SW 1271 (cell line): ENCODE data around the gene KCNG2.

Source experiments
- DNase-seq, 2 experiments: peaks; one replicate each; lab custom pipeline; 2025; lab: John Stamatoyannopoulos, UW

KCNG2 gene

DNA sequence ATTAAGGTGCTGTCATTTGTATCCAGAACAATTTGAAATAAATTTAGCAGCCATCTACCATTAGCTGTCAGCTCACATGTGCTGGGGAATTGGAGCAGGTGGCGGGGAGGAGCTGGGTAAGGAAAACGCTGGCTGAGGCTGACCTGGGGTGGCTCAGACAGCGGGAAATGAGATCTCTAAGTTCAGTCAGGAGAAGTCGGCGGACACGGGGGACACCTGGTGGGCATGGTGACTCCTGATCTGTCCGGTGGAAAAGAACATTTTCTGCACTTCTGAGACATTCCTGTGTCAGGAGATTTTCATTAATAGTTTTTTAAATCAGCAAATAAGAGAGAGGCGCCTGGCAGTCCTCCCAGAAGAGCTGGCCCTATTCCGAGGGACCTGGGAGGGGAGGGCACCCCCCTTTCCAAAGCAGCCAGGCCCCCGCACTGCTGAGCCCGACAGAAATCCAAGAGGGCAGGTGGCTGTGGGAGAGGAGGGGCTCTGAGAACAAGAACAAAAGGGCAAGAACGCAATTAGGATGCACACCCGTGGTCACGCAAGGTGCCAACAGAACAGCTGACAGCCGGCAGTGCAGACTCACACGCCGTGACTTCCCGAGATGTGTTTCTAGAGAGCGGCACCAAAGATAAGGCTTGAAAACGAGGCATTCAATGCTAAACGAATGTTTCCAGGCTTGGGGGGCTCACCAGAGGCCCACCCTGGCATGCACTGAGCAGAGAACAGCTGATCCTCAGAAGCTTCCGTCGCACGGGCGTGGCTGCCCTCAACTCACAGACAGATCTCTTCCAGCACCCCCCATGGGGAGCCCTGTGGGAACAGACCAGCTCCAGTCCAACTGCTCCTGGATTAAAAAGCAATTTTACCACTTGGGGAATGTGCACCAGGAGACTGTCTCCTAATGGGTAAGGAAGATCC is 127.3 kb downstream of the KCNG2 start:
- DNase-seq, result no peak

DNA sequence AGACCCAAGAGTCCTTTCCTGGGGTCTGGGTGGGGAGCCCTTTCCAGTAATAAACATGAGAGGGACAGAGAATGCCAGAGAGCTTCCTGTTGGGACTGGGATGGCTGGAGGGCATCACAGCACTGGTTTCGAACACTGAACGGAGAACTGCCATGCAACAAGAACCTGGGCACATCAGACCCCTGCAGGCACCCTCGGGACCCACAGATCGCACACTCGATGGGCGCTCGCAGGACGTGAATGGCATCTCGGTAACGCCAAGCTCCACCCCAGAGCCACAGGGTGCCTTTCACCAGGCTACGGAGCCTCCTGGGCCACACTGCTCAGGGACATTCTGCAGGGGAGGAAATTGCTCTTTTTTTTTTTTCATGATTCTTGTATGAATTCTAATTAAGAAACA is 128.6 kb downstream of the KCNG2 start:
- DNase-seq, result no peak

DNA sequence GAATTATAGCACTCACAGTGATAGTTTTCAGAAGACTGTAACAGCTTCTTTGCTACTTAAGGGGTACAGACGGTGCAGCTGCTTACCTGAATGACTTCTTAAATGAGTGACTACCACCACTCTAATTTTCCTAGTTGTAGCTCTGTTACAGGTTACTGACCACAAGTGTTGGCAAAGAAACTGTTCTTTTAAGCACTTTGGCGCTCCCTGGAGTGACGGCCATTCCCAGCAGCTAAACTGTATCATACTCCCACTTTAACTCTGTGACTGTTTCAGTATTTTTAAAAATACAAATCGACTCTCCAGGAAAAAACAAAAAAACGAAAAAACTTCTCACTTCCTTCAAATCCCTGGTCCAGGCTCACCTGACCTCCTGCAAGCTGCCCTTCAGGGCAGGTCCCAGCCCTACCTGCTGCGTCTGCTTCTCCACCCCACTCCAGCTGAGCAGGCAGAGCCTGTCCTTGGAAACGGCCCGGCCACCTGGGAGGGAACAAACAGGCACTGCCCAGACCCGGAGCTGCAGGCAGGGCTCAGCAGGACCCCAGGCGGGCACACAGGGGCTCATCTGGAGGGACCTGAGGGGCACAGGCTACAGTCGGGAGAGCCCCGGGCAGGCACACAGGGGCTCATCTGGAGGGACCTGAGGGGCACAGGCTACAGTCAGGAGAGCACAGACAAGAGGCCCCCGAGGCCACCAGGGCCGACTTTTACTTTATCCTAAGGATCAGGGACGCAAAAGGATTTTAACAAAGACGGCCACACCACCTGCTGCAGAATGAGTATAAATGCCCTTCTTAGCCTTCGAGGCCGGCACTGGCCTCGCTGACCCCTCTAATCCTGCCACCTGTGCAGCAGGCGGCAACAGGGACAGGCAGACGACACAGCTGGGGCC is 129.2 kb downstream of the KCNG2 start:
- DNase-seq, result no peak

DNA sequence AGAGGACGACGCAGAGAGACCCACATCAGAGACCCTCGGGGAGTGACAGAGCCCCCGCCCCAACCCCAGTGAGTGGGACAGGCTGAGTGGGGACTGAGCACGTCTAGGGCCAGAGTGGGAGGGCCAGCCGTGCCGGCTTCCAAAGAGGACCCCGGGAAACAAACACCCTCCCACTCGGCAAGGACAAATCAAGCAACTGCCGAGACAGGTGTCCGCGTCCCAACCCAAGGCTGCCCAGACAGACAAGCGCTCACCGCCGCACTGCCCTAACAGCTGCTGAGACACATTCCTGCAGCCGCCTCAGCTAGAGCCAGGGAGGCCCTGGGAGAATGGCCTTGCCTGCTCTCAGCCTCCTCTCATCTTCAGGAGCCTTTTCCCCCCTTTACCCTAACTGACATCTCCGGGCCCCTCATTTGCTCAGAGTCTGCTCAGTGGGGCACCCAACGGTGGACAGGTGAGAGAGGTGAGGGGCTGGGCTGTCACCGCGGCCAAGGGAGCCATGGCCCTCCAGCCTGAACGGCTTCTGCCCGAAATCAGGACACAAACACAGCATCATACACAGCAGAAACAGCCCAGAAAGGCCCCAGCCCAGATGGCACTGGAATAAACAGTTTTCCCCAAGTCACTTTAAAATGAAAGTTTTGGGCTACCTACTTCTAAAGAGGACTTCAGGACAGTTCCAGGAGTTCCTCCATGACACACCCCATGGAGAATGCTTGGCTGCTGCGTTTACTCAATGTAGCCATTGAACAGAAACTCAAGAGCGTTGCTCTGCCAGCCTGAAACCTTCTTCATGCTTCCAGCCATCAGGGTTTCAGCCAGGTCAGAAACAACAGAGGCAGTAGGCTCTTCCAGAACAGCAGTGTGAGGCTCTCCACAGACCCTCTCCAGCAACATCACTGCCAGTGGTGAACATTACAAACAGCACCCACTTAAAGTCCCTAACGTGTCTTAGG is 130.1 kb downstream of the KCNG2 start:
- no peak for DNase-seq

DNA sequence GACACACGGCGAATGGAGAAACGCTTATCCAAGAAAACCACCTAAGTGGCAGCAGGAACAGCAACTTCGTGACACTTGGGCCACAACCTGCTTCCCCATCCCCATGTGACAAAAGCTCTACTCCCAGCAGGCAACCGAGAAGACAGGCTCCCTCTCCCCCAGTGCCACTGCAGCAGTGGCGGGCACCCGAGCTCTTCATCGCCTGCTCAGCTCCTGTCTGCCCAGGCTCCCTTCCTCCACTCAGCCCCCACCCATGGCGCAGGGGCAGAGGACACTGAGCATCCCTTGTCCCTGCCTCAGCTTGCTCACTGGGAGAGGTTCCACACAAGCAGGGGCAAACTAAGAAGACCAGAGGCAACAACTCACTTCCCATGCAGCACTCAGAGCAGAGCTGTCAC is 130.8 kb downstream of the KCNG2 start:
- DNase-seq, result no peak

DNA sequence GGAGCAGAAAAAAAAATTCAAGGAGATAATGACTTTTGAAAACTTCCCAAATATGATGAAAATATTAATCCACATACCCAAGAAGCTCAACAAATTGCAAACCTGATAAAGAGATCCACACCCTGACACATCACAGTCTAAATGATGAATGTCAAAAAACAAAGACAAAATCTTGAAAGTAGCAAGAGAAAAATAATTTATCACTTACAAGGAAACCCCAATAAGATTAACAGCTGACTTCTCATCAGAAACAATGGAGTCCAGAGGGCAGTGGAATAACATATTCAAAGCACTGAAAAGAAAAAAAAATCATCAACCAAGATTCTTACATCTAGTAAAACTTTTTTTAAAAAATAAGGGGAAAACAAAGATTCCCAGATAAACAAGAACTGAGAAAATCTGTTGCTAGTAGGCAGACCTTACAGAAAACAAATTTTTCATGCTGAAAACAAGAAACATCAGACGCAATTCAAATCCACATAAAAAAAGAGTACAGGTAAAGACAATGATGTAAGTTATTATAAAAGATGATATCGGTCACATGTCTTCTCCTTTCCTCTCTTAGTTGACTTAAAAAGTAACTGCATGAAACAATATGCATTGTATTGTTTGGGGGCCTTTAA is 132.4 kb downstream of the KCNG2 start:
- peak in 1 of 2 experiments; percentile 28 for DNase-seq

DNA sequence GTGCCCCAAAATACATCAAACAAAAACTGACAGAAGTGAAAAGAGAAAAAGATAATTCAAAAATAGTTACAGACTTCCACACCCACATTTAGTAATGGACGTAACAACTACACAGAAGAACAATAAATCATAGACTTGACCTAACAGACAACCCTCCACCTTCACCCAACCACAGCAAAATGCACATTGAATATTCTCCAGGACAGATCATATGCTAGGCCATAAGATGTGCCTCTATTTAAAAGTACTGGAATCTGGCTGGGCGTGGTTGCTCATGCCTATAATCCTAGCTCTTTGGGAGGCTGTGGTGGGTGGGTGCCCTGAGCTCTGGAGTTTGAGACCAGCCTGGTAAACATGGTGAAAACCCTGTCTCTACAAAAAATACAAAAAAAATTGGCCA is 133.7 kb downstream of the KCNG2 start:
- DNase-seq, result no peak

DNA sequence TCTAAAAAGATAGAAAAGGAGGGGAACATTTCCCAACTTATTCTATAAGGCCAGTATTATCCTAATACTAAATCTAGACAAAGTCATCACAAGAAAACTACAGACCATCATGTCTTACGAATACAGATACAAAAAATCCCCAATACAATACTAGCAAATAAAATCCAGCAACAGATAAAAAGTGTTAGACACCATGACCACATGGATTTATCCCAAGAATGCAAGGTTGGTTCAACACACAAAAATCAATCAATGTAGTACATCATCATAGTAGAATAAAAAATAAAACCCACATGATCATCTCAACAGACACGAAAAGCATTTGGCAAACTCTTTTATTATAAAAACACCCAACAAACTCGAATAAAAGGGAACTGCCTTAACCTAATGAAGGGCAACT is 135.2 kb downstream of the KCNG2 start:
- no peak for DNase-seq

DNA sequence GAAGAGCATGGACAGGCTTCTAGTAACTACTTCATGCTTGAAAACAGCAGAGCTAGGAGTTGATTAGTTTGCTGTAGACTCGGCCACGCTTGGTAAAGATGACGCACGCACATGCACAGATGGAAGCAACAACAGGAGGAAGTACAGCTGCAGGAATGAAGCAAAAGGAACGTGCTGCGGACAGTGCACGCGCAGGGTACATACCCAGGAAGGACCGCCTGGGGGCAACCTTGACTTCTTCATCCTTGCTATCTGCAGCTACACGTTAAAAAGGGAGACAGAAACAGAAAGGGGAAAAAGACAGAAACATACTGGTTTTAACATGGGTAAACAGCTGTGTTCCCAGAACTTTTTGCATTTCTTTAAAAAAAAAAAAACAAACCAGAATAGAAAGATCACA is 136.0 kb downstream of the KCNG2 start:
- DNase-seq, result no peak

DNA sequence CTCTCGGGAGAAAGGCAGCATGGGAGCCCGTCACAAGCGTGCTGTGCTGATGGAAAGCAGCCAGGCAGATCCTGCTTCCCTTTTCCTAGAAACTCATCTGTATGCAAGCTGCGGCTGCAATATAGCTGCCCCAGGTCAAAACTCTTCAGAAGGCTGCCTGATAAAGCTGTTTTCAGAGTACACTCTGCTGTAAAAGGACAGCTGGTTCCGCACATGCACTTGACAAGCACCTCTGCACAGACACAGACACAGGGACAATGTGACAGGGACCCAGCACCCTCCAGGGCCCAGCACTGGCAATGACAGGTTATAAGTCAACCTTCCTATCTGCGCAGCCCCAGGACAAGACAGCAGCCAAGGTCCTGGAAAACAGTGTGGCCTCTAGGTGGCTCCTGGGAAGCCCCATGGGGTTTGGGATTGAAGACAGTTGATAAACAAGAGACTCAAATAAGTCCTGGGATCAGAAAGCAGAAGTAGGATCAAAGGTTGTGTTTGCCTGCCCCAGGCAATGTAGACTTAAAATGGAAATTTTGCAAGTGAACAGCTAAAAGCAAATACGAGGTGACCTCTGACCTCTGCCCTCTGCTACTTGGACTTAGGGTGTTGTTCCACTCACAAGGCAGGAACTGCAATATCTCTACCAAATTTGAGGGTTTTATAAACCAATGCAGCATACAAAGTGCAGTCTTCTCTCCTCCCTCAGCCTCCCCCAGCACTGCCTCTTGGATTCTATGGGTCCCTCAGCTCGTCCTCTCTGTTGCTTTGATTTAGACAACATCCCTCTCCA is 136.8 kb downstream of the KCNG2 start:
- no peak for DNase-seq

DNA sequence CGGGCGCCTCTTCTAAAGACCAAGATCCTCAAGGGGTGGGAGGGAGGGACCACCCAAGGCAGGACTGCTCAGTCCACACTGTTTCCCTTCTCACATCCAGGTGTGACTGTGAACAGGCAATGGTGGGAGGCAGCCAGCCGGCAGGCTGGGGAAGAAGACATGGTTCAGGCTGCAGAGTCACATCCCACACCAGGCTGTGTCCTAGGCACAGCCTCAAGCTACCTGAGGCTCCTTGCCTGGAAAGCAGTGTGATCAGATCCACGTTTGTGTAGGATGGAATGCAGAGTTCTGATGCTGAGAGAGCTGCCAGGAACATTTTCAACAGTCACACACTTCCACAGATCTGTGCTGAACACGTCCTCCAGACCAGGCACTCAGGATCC is 137.4 kb downstream of the KCNG2 start:
- no peak for DNase-seq

DNA sequence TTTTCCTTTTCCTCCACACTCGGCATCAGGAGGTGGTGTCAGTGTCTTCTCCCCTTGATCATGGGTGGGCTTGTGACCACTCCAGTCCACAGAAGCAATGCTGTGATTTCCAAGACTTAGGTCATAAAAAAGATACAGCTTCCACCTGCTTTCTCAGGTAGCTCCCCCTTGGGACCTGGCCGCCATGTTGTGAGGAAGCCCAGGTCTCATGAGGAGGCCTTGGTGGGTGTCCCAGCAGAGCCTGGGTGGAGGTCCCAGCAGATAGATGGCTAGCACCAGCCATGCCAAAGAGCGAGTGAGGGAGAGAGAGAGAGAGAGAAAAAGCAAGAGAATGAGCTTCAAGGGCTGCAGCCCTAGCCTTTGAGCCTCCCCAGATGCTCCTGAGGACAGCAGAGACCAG is 137.8 kb downstream of the KCNG2 start:
- no peak for DNase-seq

DNA sequence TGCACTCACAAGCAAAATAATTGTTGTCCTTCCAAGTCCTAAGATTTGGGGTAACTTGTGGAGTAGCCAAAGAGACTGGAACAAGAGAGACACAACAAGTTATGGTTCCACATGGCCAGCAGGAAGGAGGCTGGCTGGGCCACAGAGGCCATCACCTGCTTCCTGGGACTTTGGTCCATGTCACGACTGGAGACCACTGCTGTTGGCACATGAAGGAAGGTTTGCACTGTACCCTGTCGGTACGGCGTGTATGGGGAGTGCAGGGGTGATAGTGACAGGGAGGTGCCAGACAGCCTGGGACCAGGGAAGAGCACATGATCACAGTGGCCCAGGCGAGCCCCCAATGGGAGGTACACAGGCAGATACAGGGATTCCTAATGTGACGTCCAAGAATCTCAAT is 138.2 kb downstream of the KCNG2 start:
- DNase-seq, result no peak

DNA sequence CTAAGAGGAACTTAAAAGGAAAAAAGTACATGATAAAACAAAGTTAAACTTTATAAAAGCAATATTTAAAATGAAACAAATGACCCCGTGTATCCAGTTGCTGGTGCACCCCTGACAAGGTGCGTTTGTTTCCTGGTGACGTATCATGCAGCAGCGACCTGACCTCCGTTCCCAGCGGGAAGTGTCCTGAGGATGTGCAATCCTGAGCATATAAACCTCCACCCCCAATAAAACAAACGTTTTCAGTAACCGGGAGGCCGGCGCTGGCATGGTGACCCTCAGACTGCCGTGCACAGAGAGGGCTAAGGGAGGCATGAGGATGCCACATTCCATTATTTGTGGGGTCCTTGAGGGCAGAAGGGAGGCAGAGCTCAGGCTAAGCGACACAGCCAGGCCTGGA is 138.9 kb downstream of the KCNG2 start:
- DNase-seq, result no peak

DNA sequence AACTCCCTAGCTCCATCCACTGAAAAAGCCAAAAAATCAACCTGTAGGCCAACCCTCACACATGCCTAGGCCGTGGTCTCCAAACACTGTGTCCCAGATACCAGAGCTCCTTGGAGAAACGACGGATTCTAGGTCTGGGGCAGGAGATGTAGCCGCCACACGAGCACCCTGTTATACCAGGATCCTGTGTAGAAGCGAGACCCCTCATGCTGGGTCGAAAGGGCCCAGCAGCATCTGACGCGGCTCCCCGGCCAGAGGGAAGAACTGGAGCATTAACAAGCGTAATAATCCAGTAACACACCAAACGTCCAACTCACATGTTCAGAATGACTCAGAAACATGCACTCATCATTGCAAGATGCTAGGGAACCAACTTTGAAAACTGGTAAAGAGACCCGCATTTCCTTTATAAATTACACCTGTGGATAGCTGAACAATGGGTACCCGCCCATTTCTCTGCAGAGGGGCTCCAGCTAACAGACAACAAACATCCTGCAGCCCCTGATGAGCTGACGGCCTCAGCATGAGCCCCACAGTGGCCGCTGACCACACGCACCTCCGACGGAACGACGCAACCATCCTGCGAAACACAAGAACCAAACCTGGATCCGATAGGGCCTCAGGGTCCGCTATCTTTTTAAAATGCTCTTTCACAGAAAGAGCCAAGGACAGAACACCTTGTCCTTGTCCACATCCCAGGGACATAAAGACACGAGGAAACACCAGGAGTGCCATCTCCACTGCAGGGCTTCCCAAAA is 139.5 kb downstream of the KCNG2 start:
- DNase-seq, result no peak

DNA sequence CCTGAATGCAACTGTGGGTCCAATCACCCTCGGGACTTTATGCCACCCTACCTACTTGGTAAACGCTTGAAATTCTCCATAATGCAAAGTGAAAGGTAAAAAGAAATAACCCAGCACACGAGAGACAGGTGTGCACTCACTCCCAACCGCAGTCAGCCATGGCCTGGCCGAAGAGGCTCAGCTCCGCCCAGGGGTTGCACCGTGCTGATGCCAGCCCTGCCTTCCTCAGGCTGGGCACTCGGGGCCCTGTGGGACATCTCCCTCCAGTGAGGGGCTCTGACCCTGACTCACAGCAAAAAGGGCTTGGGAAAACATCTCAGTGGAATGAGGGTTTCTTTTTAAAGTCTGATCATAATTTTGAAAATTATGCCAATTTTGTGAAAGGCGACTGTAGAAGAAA is 140.5 kb downstream of the KCNG2 start:
- DNase-seq, result no peak

DNA sequence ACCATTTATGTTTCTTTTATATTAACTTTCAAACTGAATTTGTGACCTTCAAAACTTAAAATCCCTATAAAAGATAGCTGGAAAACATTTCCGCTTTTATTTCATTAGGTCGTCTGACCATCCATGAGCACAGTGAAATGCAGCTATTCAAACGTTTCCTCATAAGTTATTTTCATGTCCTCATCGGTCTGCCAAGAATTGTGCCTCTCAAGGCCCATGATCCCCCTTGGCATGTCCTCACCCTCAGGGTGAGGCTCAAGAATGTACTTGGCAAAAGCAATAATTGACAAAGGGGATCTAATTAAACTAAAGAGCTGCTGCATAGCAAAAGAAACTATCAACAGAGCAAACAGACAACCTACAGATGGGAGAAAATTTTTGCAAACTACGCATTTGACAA is 141.4 kb downstream of the KCNG2 start:
- DNase-seq, result no peak

DNA sequence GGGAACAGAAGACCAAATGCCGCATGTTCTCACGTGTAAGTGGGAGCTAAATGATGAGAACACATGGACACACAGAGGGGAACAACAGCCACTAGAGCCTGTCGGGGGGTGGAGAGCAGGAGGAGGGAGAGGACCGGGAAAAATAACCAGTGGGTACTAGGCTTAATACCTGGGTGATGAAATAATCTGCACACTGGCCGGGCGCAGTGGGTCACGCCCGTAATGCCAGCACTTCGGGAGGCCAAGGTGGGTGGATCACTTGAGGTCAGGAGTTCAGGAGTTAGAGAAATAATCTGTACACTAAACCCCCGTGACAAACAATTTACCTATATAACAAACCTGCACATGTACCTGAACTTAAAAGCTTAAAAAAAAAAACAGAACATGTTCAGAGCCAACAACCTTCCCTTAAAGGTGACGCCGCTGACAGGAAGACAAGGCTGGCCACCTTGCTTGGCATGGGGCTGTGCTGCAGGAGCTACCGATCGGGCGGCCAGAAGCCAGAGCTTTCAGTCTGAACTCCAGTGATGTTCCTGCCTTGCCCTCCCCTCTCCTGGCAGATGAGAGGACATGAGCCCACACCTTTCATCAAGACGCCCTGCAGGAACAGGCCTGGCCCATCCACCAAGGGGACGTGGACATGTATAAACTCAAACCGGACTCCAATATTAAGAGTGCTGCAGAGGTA is 142.5 kb downstream of the KCNG2 start:
- no peak for DNase-seq

DNA sequence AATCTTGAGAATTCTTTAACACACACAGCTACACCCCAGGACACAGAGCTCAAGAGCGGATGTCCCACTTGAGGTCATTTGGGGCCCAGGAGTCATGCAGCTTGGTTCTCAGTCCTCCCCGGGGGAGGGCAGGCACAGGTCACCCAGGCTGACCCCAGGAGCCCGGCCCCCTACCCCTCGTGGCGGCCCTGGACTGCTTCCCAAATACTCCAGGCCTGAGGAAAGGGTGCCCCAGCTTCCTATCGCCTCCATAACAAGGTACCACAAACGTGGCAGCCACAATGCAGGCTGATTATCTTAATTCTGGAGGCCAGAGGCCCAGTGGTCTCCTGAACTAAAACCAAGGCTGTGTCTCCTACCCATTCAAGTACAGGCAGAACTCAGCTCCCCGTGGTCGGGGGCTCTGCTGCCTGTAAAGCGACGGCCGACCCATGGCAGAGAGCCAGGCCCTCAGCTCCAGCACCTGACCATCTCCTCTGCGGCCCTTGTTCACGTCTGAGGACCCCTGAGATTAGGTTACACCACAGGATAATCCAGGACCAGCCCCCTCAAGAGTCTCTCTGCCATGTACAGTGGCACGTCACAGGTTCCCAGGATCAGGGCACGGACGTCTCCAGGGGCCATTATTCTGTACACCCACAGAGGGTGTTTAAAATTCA is 143.2 kb downstream of the KCNG2 start:
- no peak for DNase-seq
